Measurements from ENCODE around the gene FGD6.

FGD6 gene
- total RNA-seq, result 1.9 to 6.6 (median 4.8) reads per million in 3 donors

- peak within 1 kb of the TSS; percentile 98 for H3K4me3 ChIP-seq (ENCODE audit: insufficient read depth, low read depth, low read length, poor library complexity, severe bottlenecking)
- peak within 1 kb of the TSS; percentile 96 for H3K27ac ChIP-seq (ENCODE audit: insufficient read depth, low read length, poor library complexity, severe bottlenecking)
- H3K36me3 ChIP-seq (ENCODE audit: control insufficient read depth, insufficient read depth, low read length), result no peaks in the 10 kb centered on the region
- H3K4me1 ChIP-seq (ENCODE audit: control insufficient read depth, insufficient read depth, low read length, poor library complexity, severe bottlenecking), result no peaks in the 10 kb centered on the region
- no peaks in the 10 kb centered on the region for H3K27me3 ChIP-seq (replicated peaks; ENCODE audit: control insufficient read depth, insufficient read depth, low read length, poor library complexity, severe bottlenecking)
- DNase-seq, result peak; percentile 93 to 99 (median 97)
- H3K9me3 ChIP-seq (ENCODE audit: control insufficient read depth, low read length), result no peaks in the 10 kb centered on the region
Observed at GRCh38 chr12:95217377-95218149, at the start of gene FGD6, which contains the start of gene VEZT. FGD6 (minus strand) TSS chr12:95217467; CDS start chr12:95217240, 227 bp downstream. VEZT (plus strand) TSS chr12:95217807; CDS start chr12:95217851, 44 bp downstream.

- no peak overlapping the region for H3K4me3 ChIP-seq (ENCODE audit: insufficient read depth, low read depth, low read length, poor library complexity, severe bottlenecking)
- peaks cover 42% of the 10 kb centered on the region for H3K36me3 ChIP-seq (ENCODE audit: control insufficient read depth, insufficient read depth, low read length)
- no peaks in the 10 kb centered on the region for H3K27me3 ChIP-seq (replicated peaks; ENCODE audit: control insufficient read depth, insufficient read depth, low read length, poor library complexity, severe bottlenecking)
- H3K27ac ChIP-seq (ENCODE audit: insufficient read depth, low read length, poor library complexity, severe bottlenecking), result no peak overlapping the region
- H3K9me3 ChIP-seq (ENCODE audit: control insufficient read depth, low read length), result no peaks in the 10 kb centered on the region
- DNase-seq, result no peak
- no peaks in the 10 kb centered on the region for H3K4me1 ChIP-seq (ENCODE audit: control insufficient read depth, insufficient read depth, low read length, poor library complexity, severe bottlenecking)
Observed at GRCh38 chr12:95266254-95266653, 49.0 kb upstream of the FGD6 start.

GRCh38 chr12:95265765-95266164 lies 48.5 kb upstream of the FGD6 start:
- Histone ChIP-seq H3K27ac (ENCODE audit: insufficient read depth, low read length, poor library complexity, severe bottlenecking) (no peak overlapping the region), H3K4me1 (ENCODE audit: control insufficient read depth, insufficient read depth, low read length, poor library complexity, severe bottlenecking) (no peaks in the 10 kb centered on the region), H3K9me3 (ENCODE audit: control insufficient read depth, low read length) (no peaks in the 10 kb centered on the region), H3K4me3 (ENCODE audit: insufficient read depth, low read depth, low read length, poor library complexity, severe bottlenecking) (no peak overlapping the region), H3K36me3 (ENCODE audit: control insufficient read depth, insufficient read depth, low read length) (peaks cover 42% of the 10 kb centered on the region), H3K27me3 (replicated peaks; ENCODE audit: control insufficient read depth, insufficient read depth, low read length, poor library complexity, severe bottlenecking) (no peaks in the 10 kb centered on the region)
- DNase-seq, result no peak

GRCh38 chr12:95262808-95263207 lies 45.5 kb upstream of the FGD6 start:
- Histone ChIP-seq H3K27ac (ENCODE audit: insufficient read depth, low read length, poor library complexity, severe bottlenecking) (no peak overlapping the region), H3K27me3 (replicated peaks; ENCODE audit: control insufficient read depth, insufficient read depth, low read length, poor library complexity, severe bottlenecking) (no peaks in the 10 kb centered on the region), H3K4me3 (ENCODE audit: insufficient read depth, low read depth, low read length, poor library complexity, severe bottlenecking) (no peak overlapping the region), H3K9me3 (ENCODE audit: control insufficient read depth, low read length) (no peaks in the 10 kb centered on the region), H3K36me3 (ENCODE audit: control insufficient read depth, insufficient read depth, low read length) (peaks cover 45% of the 10 kb centered on the region), H3K4me1 (ENCODE audit: control insufficient read depth, insufficient read depth, low read length, poor library complexity, severe bottlenecking) (no peaks in the 10 kb centered on the region)
- no peak for DNase-seq

GRCh38 chr12:95261109-95261508 lies 43.8 kb upstream of the FGD6 start:
- Histone ChIP-seq H3K9me3 (ENCODE audit: control insufficient read depth, low read length) (no peaks in the 10 kb centered on the region), H3K4me3 (ENCODE audit: insufficient read depth, low read depth, low read length, poor library complexity, severe bottlenecking) (no peak overlapping the region), H3K27ac (ENCODE audit: insufficient read depth, low read length, poor library complexity, severe bottlenecking) (no peak overlapping the region), H3K36me3 (ENCODE audit: control insufficient read depth, insufficient read depth, low read length) (peaks cover 38% of the 10 kb centered on the region), H3K27me3 (replicated peaks; ENCODE audit: control insufficient read depth, insufficient read depth, low read length, poor library complexity, severe bottlenecking) (no peaks in the 10 kb centered on the region), H3K4me1 (ENCODE audit: control insufficient read depth, insufficient read depth, low read length, poor library complexity, severe bottlenecking) (no peaks in the 10 kb centered on the region)
- DNase-seq, result no peak

- H3K4me1 ChIP-seq (ENCODE audit: control insufficient read depth, insufficient read depth, low read length, poor library complexity, severe bottlenecking), result no peaks in the 10 kb centered on the region
- no peak overlapping the region for H3K27ac ChIP-seq (ENCODE audit: insufficient read depth, low read length, poor library complexity, severe bottlenecking)
- no peak overlapping the region for H3K4me3 ChIP-seq (ENCODE audit: insufficient read depth, low read depth, low read length, poor library complexity, severe bottlenecking)
- peaks cover 42% of the 10 kb centered on the region for H3K36me3 ChIP-seq (ENCODE audit: control insufficient read depth, insufficient read depth, low read length)
- no peaks in the 10 kb centered on the region for H3K9me3 ChIP-seq (ENCODE audit: control insufficient read depth, low read length)
- no peaks in the 10 kb centered on the region for H3K27me3 ChIP-seq (replicated peaks; ENCODE audit: control insufficient read depth, insufficient read depth, low read length, poor library complexity, severe bottlenecking)
- no peak for DNase-seq
Observed at GRCh38 chr12:95259368-95259767, 42.1 kb upstream of the FGD6 start.

- no peak overlapping the region for H3K4me3 ChIP-seq (ENCODE audit: insufficient read depth, low read depth, low read length, poor library complexity, severe bottlenecking)
- no peaks in the 10 kb centered on the region for H3K4me1 ChIP-seq (ENCODE audit: control insufficient read depth, insufficient read depth, low read length, poor library complexity, severe bottlenecking)
- no peaks in the 10 kb centered on the region for H3K9me3 ChIP-seq (ENCODE audit: control insufficient read depth, low read length)
- H3K27ac ChIP-seq (ENCODE audit: insufficient read depth, low read length, poor library complexity, severe bottlenecking), result no peak overlapping the region
- peaks cover 43% of the 10 kb centered on the region for H3K36me3 ChIP-seq (ENCODE audit: control insufficient read depth, insufficient read depth, low read length)
- no peak for DNase-seq
- no peaks in the 10 kb centered on the region for H3K27me3 ChIP-seq (replicated peaks; ENCODE audit: control insufficient read depth, insufficient read depth, low read length, poor library complexity, severe bottlenecking)
Observed at GRCh38 chr12:95258803-95259202, 41.5 kb upstream of the FGD6 start.

GRCh38 chr12:95258151-95258550 lies 40.9 kb upstream of the FGD6 start:
- no peak for DNase-seq
- Histone ChIP-seq H3K27ac (ENCODE audit: insufficient read depth, low read length, poor library complexity, severe bottlenecking) (no peak overlapping the region), H3K36me3 (ENCODE audit: control insufficient read depth, insufficient read depth, low read length) (peaks cover 43% of the 10 kb centered on the region), H3K9me3 (ENCODE audit: control insufficient read depth, low read length) (no peaks in the 10 kb centered on the region), H3K4me1 (ENCODE audit: control insufficient read depth, insufficient read depth, low read length, poor library complexity, severe bottlenecking) (no peaks in the 10 kb centered on the region), H3K27me3 (replicated peaks; ENCODE audit: control insufficient read depth, insufficient read depth, low read length, poor library complexity, severe bottlenecking) (no peaks in the 10 kb centered on the region), H3K4me3 (ENCODE audit: insufficient read depth, low read depth, low read length, poor library complexity, severe bottlenecking) (no peak overlapping the region)

- Histone ChIP-seq H3K4me1 (ENCODE audit: control insufficient read depth, insufficient read depth, low read length, poor library complexity, severe bottlenecking) (no peaks in the 10 kb centered on the region), H3K27me3 (replicated peaks; ENCODE audit: control insufficient read depth, insufficient read depth, low read length, poor library complexity, severe bottlenecking) (no peaks in the 10 kb centered on the region), H3K9me3 (ENCODE audit: control insufficient read depth, low read length) (no peaks in the 10 kb centered on the region), H3K27ac (ENCODE audit: insufficient read depth, low read length, poor library complexity, severe bottlenecking) (no peak overlapping the region), H3K4me3 (ENCODE audit: insufficient read depth, low read depth, low read length, poor library complexity, severe bottlenecking) (no peak overlapping the region), H3K36me3 (ENCODE audit: control insufficient read depth, insufficient read depth, low read length) (peaks cover 37% of the 10 kb centered on the region)
- DNase-seq, result no peak
Observed at GRCh38 chr12:95257541-95257940, 40.3 kb upstream of the FGD6 start.

GRCh38 chr12:95253386-95253785 lies 36.1 kb upstream of the FGD6 start:
- Histone ChIP-seq H3K4me3 (ENCODE audit: insufficient read depth, low read depth, low read length, poor library complexity, severe bottlenecking) (no peak overlapping the region), H3K27me3 (replicated peaks; ENCODE audit: control insufficient read depth, insufficient read depth, low read length, poor library complexity, severe bottlenecking) (no peaks in the 10 kb centered on the region), H3K36me3 (ENCODE audit: control insufficient read depth, insufficient read depth, low read length) (peaks cover 21% of the 10 kb centered on the region), H3K4me1 (ENCODE audit: control insufficient read depth, insufficient read depth, low read length, poor library complexity, severe bottlenecking) (no peaks in the 10 kb centered on the region), H3K9me3 (ENCODE audit: control insufficient read depth, low read length) (no peaks in the 10 kb centered on the region), H3K27ac (ENCODE audit: insufficient read depth, low read length, poor library complexity, severe bottlenecking) (no peak overlapping the region)
- DNase-seq, result no peak
